ENCODE results near the gene NCS1.

GRCh38 chr9:130230631-130231030, 58.4 kb downstream of the NCS1 start:
- no peak for TF ChIP-seq EZH2phosphoT487 (IDR thresholded peaks at IDR 0.05; ENCODE audit: borderline replicate concordance, low read length)
- no peak for TF ChIP-seq CTCF (IDR thresholded peaks at IDR 0.05; ENCODE audit: low read depth, low read length, poor library complexity, severe bottlenecking)

Data from DOHH2 (cell line).